LHCN-M2 (cell line): ENCODE data around the gene ABHD10. TPM values are rescaled to one million over a fixed set of nuclear protein-coding genes. Genes with fewer than 3 reads are reported as not detected.

Experiments
- DNase-seq: peaks from one replicate; pipeline ENCODE4 v3.0.0-alpha.2; 2012; ENCODE audit warnings: low read depth
- total RNA-seq: library from RNA; depleted of rRNA; stranded (reverse); fragments of >200 nt; gene quantifications from 2 replicates; pipeline ENCODE4 v1.2.3, GENCODE V29; 2014

The ABHD10 gene
- total RNA-seq, 1 experiment from 2014 or later: 33.1 TPM

DNA sequence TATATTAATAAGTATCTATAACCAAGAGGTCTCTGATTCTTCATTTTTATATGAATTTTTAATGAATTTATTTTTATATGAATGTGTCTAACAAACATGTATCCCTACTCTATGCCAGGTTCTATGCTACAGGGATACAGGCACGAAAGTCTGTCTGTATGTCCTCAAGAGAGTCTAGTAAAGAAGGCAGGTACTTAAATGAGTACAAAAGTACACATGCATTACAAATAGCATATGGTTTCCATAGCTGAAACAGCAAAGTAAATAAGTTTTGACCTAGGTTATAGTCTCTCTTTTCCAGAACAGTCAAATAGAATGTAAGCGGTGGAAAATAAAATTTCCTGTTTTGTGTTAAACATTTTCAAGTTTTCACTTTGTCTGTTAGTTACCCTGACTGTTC is 13.3 kb upstream of the ABHD10 start:
- no peak for DNase-seq

DNA sequence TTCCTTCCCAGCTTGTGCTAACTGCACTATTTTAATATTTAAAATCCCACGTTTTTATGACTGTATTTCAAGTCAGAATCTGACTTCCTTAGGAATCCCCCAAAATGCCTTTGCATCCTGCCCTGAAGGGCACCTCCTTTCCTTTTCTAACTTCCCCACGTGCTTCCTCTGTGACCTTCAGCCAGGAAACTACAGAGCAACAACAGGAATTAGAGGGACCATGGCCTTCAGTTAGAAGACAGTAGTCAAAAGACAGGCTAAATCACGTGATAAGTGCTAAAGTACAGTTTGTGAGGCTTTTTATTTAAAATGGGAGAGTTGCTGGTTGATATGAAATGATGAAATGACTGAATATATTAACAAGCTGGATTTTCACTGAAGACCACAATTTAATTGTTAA is 11.8 kb upstream of the ABHD10 start:
- no peak for DNase-seq

DNA sequence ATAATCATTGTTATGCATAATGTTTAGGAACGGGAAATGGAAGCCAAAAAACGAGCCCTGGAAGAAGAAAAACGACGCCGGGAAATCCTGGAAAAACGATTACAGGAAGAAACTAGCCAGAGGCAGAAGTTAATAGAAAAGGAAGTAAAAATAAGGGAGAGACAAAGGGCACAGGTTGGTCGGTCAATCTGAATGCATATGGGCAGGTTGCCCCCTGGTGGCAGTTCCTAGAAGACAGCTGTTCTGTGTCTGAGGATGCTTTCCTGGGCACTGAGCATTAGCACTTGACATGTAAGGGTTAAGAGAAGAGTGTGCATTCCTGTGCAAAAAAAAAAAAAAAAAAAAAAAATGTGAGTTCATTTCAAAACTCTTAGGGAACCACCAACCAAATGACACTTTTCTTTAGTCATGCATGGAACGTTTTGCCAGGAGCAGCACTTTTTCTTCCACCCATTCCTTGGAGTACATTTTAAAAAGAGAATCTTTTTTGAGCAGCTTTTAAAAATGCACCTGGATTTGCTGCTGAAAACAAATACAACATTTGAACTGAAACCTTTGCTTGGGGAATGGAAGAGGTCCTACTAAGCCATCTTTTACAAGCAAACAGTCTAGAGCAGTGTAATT is 11.1 kb upstream of the ABHD10 start:
- peak; percentile 76 for DNase-seq

DNA sequence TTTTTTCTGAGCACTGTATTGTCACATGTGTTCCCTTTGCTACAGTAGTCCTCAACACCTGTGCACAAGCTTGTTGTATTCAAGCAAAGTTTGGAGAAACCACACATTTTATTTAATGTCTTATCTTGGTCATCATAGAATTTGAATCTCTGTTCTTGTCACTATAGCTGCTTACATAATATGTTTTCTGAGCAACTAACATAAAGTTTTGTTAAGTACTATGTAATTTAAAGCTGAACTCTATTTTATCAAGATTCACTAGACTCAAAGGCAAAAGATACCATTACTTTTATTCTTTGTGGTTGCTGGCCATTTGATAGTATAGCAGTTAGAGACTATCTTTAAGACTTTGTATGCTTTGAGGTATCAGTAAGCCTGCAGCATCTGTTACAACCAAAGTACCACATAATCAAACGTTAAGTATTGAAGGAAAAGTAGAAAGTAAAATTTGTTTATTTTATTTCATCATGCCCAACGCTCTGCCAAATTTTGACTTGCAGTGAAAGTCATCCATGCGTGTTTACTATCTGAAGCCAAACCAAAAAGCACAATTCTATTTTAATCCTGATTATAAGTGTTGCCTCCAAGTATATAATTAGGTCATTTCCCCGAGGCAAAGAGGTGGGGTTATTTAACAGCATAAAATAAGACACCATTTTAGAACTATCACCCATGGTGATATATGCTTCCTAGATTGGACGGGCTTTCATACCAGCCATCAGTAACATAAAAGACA is 10.3 kb upstream of the ABHD10 start:
- DNase-seq: no peak

DNA sequence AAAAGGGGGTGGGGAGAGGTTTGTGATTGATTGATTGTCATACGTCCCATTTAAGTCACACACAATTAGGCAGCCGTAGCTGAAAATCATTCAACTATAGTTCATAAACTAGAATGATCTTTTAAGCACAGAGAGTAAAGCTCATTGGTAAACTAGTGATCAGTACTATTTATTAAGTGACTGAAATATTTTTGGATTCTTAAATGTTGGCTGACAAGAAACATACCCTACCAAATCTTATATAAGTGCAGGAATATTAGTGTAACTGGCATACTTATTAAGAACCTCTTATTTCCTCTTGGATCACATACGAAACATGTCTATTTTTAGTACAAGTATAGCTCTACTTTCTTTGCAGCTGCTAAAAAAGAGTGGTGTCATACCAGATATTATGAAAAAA is 8.4 kb upstream of the ABHD10 start:
- no peak for DNase-seq

DNA sequence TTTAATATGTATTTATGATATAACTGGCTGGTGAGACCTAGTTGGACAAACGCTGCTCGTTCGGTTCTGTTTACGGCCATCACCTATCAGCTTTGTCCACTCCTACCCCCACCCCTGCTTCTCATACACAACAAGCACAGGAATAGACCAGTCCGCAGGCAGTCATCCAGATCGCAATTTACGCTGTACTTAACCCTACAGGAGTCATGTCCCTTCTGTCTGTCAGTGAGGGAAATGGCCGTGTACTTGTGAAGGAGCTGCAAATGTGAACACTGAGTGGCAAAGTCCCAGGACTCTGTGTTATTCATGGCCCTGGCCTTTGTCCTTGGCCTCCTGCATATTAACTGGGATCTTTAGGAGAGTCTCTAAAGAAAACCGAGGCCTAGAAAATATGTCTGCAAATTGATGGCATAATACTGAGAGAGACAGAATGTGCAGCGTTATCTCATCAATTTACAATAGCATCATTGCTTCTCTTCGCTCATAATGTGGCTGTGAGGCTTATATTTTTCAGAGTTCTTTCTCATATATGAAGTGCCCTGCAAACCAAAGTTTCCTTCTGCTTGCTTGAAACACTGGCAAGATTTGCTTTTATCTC is 7.2 kb upstream of the ABHD10 start:
- no peak for DNase-seq

DNA sequence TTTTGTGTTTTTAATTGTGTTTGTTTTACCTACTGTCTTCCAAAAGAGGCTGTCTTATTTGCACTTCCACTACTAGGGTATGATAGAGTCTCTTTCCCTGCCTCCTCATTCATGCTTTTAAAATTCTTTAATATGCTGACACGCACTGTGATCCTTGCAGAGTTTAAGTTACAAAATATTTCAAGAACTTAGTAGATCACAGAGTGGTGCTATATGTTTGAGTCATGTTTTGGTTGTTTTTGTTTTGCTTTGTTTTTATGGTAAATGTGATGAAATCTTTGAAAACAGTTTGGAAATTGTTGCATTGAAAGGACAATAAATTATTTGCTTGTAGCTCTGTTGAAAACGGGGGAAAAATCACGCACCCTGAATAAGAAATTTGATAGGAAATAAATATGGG is 5.9 kb upstream of the ABHD10 start:
- DNase-seq: no peak

DNA sequence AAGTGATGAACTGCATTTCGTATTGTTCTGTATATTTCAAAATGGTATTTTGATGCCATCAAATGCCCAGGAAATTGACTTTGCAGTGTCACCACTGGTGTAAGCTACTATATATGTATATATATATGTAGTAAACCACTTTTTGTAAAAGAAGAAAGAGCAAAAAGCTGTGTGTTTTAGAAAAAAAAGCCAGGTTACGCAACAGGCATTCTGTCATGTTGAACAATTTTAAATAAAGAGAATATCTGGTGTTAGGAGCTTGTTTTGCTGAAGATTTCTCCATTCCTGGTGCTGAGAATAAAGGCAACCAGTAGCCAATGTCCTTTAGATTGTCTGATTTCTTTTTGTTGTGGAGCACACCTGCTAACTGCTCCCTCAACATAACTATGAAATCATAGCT is 3.7 kb upstream of the ABHD10 start:
- DNase-seq: no peak

DNA sequence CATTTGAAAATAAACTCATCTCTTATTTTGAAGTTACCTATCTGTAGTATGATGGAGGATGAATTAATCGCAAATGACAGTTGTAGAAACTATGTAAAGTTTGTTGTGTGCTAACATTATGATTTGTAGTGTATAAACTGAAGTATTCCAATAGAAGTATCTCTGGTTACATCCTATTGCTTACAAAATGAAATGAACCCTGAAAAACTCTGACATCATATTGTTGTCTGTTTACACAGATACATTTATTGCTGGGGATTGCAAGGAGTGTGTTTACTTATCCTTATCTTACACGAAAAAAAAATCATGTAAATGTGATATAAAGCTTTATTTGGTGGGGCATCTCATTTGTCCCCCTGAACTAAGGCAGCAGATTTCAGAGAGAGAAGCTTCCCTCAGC is 2.6 kb upstream of the ABHD10 start:
- DNase-seq: no peak

DNA sequence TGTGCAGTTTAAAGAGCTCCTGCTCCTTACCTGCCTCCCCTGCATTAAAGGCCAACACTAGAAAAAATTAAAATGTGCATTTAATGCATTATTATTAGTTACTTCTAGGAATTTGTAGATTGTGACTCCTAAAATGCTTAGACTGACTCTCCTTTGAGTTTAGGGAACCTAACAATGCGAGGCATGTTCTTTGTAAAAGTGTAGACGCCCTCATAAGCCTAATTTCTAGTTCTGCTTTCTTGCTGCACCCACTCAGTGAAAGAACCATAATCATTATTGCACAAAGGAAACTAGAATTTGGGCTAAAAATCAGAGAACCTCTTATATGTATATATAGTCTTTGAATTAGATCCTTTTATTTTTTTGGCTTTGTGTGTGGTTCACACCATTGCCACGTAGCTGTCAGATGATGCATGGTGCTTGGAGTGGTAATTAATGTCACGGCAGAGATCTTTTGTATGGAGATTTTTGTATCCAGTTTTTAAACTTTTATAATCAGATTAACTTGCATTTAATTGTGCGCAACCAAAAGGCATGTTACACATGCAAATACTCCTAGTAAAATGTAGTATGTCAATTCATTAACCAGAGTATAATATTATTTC is 710 bp downstream of the ABHD10 start:
- DNase-seq: peak; percentile 5

DNA sequence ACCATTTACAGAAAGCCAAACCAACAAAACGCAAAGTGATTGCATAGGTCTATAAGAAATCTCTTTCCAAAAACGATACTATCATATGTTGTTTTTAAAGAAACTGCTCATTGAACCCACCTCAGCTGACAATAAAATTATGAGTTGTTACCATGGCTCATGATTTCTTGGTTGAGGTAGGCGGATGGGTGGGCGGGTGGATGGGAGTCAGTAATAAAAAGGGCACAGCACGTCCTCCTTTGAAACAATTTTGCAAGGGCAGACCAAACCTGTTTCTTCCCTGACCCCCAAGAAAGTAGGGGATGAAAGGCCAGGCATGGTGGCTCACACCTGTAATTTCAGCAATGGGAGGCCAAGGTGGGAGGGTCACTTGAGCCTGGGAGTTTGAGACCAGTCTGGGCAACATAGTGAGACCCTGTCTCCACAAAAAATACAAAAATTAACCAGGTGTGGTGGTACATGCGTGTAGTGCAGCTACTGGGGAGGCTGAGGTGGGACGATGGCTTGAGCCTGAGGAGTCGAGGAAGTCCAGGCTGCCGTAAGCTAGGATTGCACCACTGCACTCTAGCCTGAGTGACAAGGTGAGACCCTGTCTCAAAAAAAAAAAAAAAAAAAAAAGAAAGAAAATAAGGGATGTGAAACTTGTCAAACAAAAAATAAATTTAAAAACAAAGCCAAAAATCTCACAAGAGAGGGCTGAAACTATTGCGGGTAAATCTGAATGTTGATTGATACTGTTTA is 2.1 kb downstream of the ABHD10 start:
- DNase-seq: no peak

DNA sequence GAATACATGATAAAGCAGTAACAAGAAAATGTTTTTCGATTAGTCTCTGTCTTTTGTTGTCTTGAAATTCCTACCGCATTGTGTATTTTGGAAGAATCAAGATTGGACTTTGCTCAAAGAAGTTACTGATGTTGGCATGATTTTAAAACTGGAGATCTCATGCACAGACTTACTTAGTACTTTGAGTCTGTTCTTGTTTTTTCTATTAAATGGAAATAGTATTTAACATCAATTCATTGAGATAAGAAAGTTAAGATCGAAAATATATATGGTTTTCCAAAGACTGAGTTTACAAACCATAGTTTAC is 2.6 kb downstream of the ABHD10 start:
- DNase-seq: no peak

DNA sequence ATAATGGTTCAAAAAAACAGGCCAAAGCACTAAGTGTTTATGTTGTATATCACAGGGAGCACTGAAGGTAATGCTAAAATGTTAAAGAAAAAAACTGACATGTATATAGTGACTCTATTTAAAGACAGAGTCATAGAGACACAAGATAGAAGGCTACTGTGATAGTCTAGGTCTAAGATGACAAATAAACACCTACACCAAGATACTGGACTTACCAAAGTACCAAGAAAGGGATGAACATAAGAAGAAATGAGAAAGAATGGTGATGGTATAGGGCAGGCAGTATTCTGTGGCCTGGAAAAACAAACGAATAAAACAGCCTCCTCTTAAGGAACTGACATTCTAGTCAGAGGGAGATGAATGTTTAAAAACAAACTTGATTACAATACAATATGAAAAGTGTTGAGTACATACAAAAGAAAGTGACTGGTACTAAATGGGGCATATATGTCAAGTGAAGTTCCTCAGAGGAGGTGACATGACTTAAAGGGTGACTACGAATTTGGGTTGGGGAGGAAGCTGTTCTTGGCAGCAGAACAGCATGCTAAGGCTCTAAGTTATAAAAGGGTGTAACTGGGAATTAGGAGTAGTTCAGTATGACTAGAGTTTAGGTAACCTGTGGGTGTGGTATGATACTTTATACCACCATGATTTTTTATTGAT is 5.9 kb downstream of the ABHD10 start:
- DNase-seq: no peak

DNA sequence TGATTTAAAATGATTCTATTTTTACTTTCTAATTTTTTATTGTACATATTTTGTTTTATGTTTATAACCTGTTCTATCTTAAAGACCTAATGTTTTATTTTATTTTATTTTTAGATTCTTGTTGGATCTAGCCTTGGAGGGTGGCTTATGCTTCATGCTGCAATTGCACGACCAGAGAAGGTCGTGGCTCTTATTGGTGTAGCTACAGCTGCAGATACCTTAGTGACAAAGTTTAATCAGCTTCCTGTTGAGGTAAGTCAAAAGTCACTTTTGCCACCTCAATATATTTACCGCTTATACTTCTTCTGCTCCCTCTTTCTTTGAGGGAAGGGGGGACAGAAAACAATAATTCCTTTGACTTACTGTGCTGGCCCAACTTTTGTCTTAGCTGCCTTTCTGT is 8.0 kb downstream of the ABHD10 start:
- no peak for DNase-seq

DNA sequence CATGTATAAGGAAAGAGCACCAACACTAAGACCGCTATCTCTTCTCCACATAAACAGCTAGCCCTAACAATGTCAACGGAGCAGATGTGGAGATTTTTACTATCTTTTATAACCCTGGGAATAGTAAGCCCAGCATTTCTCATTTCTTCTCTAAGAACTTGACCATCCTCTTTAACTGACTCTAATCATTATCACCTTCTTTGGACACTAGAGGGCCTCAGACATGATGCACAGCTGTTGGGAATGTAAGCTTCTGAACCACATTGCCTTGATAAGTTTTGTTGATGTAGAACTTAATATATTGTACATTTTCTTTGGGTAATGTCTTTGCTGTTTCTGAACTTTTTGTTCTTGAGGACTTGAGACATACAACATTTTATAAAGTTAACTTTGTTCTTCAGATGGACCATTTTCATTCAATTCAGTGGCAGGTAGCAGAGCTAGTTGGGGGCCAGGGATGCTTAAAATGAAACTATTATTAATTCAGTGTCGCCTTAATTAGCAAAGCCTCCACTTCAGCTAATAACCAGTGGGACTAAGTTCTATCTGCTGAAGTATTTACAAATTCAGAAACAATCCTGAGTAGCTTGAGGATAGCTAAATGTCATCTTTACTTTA is 10.3 kb downstream of the ABHD10 start:
- DNase-seq: peak; percentile 70

DNA sequence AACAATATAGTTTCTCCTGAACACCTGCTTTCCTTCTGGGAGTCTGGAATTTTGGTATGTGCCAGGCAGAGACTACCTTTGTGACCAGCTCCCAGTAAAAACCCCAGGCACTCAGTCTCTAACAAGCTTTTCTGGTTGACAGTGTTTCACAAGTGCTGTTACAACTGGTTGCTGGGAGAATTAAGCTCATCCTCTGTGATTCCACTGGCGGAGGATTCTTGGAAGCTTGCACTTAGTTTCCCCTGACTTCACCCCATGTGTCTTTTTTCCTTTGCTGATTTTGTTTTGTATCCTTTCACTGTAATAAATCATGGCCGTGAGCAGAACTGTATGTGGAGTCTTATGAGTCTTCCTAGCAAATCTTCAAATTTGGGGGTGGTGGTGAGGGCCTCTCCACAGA is 14.2 kb downstream of the ABHD10 start:
- no peak for DNase-seq

DNA sequence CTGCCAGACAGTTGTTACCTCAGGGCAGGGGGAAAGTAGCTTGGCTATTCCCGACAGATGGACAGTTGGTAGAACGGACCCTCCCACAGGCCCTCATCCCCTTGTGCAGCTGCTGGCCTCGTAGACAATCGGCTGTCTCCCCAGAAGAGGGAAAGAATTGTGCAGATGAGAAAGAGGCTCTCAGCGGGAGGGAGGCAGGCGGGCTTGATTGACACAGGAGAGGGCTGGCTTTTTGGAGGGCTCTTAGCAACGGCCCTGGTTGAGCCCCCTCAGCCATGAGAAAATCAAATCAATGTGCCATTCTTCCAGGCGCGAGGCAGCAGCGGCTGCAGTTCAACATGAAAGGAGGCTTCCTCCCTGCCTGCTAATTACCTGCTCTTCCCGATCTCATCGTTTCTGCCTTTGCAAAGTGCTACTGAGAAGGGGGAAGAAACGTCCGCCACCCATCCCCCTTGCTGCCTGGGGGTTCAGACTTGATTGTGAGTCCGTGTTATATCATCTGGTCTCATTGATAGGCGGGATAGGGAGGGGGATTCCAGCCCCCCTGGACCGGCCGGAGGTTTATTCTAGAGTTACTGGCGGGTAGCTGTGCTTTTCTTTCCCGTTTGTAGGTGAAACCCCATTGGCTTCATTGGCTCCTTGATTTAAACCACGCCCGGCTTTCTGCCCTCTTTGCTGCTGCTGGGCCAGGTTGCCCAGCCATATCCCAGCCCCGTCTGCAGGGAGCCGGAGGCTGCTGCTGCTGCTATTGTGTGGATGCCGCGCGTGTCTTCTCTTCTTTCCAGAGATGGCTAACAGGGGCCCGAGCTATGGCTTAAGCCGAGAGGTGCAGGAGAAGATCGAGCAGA is 20.0 kb downstream of the ABHD10 start, which contains the start of gene TAGLN3:
TSS of gene TAGLN3 (plus strand) at position 287 of the 848 bp plus-strand sequence. CDS start at position 788, 501 bp downstream.
- peak; percentile 20 for DNase-seq

DNA sequence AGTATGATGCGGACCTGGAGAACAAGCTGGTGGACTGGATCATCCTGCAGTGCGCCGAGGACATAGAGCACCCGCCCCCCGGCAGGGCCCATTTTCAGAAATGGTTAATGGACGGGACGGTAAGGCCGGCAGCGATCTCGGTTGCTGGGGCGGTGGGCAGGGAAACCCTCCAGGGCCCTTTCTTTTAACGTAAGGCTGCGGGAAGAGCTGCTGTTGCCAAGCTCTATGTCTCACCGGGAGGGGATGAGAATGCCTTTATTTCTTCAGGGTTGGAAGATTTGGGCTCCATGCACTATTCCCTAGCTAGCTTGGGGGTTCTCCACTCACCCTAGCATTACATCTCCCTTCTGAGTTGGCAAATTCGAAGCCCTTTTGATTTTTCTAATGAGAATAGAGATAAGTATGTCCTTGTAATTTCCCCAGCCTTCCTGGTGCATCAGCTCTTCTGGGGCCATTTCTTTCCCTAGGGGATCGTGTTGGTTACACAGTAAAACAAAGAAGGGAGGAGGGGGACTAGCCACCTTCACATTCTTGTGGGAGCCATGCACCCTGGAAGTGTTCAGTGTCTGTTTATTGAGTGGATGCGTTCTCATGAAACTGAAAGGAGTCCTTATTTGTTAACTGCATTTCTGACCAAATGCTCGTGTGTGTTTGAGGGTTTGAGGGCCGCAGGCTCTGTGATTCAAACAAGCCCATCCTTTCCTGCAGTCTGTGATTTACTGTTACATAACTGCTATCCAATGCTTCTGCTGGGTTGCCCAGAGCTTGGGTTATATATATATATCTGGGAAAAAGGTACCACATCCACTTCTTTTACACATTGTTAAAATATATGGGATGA is 20.9 kb downstream of the ABHD10 start:
- no peak for DNase-seq

DNA sequence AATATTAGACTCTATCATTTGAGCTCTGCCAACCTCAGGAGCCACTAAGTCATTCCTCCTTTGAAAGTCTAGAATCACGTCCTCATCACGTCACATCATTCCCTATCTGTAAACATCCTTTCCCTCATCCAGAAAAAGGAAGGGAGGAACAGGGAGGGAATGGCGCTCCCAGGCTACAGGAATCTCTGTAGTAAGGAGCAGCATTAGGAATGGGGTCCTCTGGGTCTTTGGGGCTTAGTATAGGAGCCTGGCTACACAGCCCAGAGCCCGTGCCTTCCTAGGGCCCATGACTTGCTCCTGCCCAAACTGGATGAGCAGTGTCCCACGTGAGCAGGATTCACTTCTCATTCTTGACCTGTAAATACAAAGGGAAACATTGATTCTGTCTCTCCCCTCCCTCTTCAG is 21.5 kb downstream of the ABHD10 start:
- no peak for DNase-seq
